PC-3 (cell line): ENCODE data around the gene BARX1.

ENCODE experiments used
- EZH2 ChIP-seq: fragments of 300-600 bp; sonication (generic); IDR thresholded peaks from one replicate; pipeline ENCODE4 v1.6.1; 2017; ENCODE audit warnings: antibody characterized with exemption, mild to moderate bottlenecking, low read length; ENCODE audit not compliant: unreplicated experiment
- EZH2phosphoT487 ChIP-seq: fragments of 300-600 bp; sonication (generic); IDR thresholded peaks from 2 replicates; pipeline ENCODE4 v1.6.1; 2018; ENCODE audit warnings: mild to moderate bottlenecking, antibody characterized with exemption, low read length, borderline replicate concordance
- TF ChIP-seq, protein P1 (sequence below): fragments of 300-600 bp; sonication (generic); conservative IDR thresholded peaks from 2 replicates; pipeline ENCODE4 v1.5.1; 2017; ENCODE audit warnings: antibody characterized with exemption, low read depth, mild to moderate bottlenecking, low read length

DNA sequence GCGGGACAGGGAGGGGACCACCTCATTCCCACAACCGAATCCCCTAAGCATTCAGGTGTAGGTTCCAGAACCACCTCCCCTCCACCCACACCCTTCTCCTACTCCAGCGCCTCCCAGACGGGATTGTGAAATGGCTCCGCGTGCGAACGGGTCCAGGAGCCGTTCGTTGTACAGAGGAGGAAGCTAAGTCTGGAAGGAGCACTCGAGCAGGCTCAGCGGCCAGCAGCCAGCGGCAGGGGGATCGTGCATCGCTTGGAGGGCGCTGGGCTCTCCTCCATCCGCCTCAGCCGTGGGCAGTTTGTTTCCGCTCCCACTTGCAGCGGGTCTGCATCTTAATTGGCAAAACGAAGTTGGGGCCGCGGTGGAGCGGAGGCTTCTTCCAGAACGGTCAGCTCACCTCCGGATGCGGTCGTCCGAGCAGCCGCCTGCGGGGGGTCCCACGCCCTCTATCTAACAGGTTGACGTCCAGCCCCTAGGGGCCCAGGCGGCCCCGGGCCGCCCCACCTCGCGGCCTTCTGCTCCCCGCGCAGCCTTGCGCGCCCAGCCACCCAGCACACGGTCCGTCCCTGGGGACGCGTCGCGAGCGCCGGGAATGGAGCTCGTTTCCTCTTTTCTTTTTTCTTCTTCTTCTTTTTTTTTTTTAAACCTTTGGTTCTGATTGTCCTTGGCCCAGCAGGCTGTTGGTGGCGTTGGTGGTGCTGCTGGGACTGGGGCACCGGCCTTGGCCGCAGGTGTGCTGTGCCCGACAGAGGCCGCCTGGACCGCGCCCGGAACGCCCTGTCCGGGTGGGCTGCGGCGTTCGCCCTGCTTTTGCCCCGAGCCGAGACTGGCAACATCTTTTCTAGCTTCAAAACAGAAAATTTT is 3.9 kb upstream of the BARX1 start:
- TF ChIP-seq, protein P1, sequence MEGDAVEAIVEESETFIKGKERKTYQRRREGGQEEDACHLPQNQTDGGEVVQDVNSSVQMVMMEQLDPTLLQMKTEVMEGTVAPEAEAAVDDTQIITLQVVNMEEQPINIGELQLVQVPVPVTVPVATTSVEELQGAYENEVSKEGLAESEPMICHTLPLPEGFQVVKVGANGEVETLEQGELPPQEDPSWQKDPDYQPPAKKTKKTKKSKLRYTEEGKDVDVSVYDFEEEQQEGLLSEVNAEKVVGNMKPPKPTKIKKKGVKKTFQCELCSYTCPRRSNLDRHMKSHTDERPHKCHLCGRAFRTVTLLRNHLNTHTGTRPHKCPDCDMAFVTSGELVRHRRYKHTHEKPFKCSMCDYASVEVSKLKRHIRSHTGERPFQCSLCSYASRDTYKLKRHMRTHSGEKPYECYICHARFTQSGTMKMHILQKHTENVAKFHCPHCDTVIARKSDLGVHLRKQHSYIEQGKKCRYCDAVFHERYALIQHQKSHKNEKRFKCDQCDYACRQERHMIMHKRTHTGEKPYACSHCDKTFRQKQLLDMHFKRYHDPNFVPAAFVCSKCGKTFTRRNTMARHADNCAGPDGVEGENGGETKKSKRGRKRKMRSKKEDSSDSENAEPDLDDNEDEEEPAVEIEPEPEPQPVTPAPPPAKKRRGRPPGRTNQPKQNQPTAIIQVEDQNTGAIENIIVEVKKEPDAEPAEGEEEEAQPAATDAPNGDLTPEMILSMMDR: no peak
- no peak for TF ChIP-seq EZH2
- TF ChIP-seq EZH2phosphoT487: no peak
